Measurements from ENCODE around the gene SCYGR3. TPM values are rescaled to one million over a fixed set of nuclear protein-coding genes. Genes with fewer than 3 reads are reported as not detected.

Gene SCYGR3
- total RNA-seq, 1 experiment from 2014 or later: not detected

DNA sequence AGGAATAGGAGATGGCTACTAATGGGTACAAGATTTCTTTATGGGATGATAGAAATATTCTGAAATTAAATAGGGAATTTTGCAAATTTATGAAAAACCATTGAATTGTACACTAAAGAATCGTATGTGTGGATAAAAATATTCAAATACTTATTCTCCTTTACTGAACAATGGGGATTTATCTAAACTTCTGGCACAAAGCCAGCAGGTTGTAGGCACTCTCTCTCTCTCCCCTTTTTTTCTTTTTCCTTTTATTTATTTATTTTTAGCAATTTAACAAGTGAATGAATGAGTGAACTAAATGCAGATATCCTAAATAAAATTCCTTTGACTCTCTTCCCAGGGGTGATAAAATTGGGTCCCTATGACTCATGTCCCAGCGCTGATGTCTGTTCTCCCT is 37.8 kb downstream of the SCYGR3 start:
- Histone ChIP-seq H3K79me2 (ENCODE audit: low read length) (no peaks in the 10 kb centered on the region), H3F3A (ENCODE audit: low read length, unreplicated experiment) (no peaks in the 10 kb centered on the region), H3K4me3 (ENCODE audit: low read length) (no peak overlapping the region), H3K36me3 (ENCODE audit: low read depth, low read length) (no peaks in the 10 kb centered on the region), H3K4me1 (ENCODE audit: insufficient read depth, low read length) (no peaks in the 10 kb centered on the region), H3K27ac (ENCODE audit: low read length) (no peak overlapping the region), H4K20me1 (ENCODE audit: low read length) (no peaks in the 10 kb centered on the region), H2AFZ (ENCODE audit: low read length) (no peak overlapping the region), H3K4me2 (ENCODE audit: low read length) (no peak overlapping the region), H3K27me3 (ENCODE audit: low read length) (no peaks in the 10 kb centered on the region), H3K9ac (ENCODE audit: low read length) (no peak overlapping the region), H3K9me2 (replicated peaks; ENCODE audit: low read length) (no peaks in the 10 kb centered on the region), H3K9me3 (ENCODE audit: low read length) (no peaks in the 10 kb centered on the region)
- ChIA-PET CTCF (no interaction called here), POLR2A (ENCODE audit: unreplicated experiment) (no interaction called here)
- TF ChIP-seq EZH2phosphoT487 (IDR thresholded peaks at IDR 0.05; ENCODE audit: borderline replicate concordance, low read length): no peak
- TF ChIP-seq EZH2 (IDR thresholded peaks at IDR 0.05; ENCODE audit: low read length, unreplicated experiment): no peak
- TF ChIP-seq, protein P1, sequence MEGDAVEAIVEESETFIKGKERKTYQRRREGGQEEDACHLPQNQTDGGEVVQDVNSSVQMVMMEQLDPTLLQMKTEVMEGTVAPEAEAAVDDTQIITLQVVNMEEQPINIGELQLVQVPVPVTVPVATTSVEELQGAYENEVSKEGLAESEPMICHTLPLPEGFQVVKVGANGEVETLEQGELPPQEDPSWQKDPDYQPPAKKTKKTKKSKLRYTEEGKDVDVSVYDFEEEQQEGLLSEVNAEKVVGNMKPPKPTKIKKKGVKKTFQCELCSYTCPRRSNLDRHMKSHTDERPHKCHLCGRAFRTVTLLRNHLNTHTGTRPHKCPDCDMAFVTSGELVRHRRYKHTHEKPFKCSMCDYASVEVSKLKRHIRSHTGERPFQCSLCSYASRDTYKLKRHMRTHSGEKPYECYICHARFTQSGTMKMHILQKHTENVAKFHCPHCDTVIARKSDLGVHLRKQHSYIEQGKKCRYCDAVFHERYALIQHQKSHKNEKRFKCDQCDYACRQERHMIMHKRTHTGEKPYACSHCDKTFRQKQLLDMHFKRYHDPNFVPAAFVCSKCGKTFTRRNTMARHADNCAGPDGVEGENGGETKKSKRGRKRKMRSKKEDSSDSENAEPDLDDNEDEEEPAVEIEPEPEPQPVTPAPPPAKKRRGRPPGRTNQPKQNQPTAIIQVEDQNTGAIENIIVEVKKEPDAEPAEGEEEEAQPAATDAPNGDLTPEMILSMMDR (conservative IDR thresholded peaks at IDR 0.05; ENCODE audit: low read depth, low read length): no peak
- BruUV-seq (replicated peaks): no TSS peak
- ATAC-seq (no peak), DNase-seq (no peak)
- intact Hi-C loops (cut with micrococcal nuclease): loop anchor here (5.0 kb wide), 1 partner anchor 95 kb away; no protein-coding TSS in a partner anchor

DNA sequence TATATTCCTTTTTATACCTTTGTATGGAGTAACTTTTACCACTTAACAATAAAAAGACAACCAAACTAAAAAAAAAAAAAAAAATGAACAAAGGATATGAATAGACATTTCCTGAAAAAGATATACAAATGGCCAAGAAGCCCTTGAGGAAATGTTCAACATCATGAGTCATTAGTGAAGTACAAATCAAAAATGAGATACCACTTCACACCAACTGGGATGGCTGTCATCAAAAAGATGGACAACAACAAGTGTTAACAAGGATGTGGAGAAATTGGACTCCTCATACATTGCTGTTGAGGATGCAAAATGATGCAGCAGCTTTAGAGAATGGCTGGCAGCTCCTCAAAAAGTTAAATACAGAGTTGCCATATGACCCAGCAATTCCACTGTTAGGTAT is 38.5 kb downstream of the SCYGR3 start:
- Histone ChIP-seq H3K4me1 (ENCODE audit: insufficient read depth, low read length) (no peaks in the 10 kb centered on the region), H3K79me2 (ENCODE audit: low read length) (no peaks in the 10 kb centered on the region), H3F3A (ENCODE audit: low read length, unreplicated experiment) (no peaks in the 10 kb centered on the region), H3K9ac (ENCODE audit: low read length) (no peak overlapping the region), H3K9me3 (ENCODE audit: low read length) (no peaks in the 10 kb centered on the region), H4K20me1 (ENCODE audit: low read length) (no peaks in the 10 kb centered on the region), H3K4me2 (ENCODE audit: low read length) (no peak overlapping the region), H3K27me3 (ENCODE audit: low read length) (no peaks in the 10 kb centered on the region), H3K4me3 (ENCODE audit: low read length) (no peak overlapping the region), H3K9me2 (replicated peaks; ENCODE audit: low read length) (no peaks in the 10 kb centered on the region), H3K27ac (ENCODE audit: low read length) (no peak overlapping the region), H2AFZ (ENCODE audit: low read length) (no peak overlapping the region), H3K36me3 (ENCODE audit: low read depth, low read length) (no peaks in the 10 kb centered on the region)
- DNase-seq (no peak), ATAC-seq (no peak)
- no TSS peak for BruUV-seq (replicated peaks)
- TF ChIP-seq, protein P1 (conservative IDR thresholded peaks at IDR 0.05; ENCODE audit: low read depth, low read length): no peak
- no peak for TF ChIP-seq EZH2 (IDR thresholded peaks at IDR 0.05; ENCODE audit: low read length, unreplicated experiment)
- TF ChIP-seq EZH2phosphoT487 (IDR thresholded peaks at IDR 0.05; ENCODE audit: borderline replicate concordance, low read length): no peak
- CTCF ChIA-PET: no interaction called here
- intact Hi-C loops (cut with micrococcal nuclease): loop anchor here (5.0 kb wide), 1 partner anchor 94 kb away; no protein-coding TSS in a partner anchor
- POLR2A ChIA-PET (ENCODE audit: unreplicated experiment): no interaction called here

DNA sequence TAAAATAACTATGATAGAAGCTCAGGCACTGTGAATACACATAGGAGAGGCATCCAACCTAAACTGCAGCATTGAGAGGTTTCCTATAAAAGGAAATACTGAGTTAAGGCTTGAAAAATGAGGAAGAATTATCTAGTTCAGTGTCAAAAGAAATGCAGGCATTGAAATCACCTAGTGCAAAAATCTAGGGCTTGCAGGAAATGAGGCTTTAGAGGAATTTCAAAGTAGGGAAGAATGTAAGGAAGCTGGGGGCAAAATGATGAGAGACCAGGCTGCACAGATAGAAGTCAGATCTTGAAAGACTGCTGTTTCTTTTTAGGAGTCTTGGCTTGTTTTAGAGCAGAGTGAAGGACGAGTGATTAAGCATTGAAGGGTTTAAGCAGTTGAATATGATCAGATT is 44.0 kb downstream of the SCYGR3 start:
- POLR2A ChIA-PET (ENCODE audit: unreplicated experiment): no interaction called here

More for the DNA sequence above, 44.0 kb downstream of the SCYGR3 start:
- Histone ChIP-seq H3K9ac (ENCODE audit: low read length) (no peak overlapping the region), H3K27me3 (ENCODE audit: low read length) (no peaks in the 10 kb centered on the region), H3K9me3 (ENCODE audit: low read length) (no peaks in the 10 kb centered on the region), H3K4me1 (ENCODE audit: insufficient read depth, low read length) (no peaks in the 10 kb centered on the region), H4K20me1 (ENCODE audit: low read length) (no peaks in the 10 kb centered on the region), H3K27ac (ENCODE audit: low read length) (no peak overlapping the region), H3K9me2 (replicated peaks; ENCODE audit: low read length) (no peaks in the 10 kb centered on the region), H3K4me3 (ENCODE audit: low read length) (no peak overlapping the region), H3K36me3 (ENCODE audit: low read depth, low read length) (no peaks in the 10 kb centered on the region), H3K79me2 (ENCODE audit: low read length) (no peaks in the 10 kb centered on the region), H2AFZ (ENCODE audit: low read length) (no peak overlapping the region), H3F3A (ENCODE audit: low read length, unreplicated experiment) (no peaks in the 10 kb centered on the region), H3K4me2 (ENCODE audit: low read length) (no peak overlapping the region)
- ATAC-seq (no peak), DNase-seq (no peak)
- TSS peak; percentile 7 for BruUV-seq (replicated peaks)
- TF ChIP-seq, protein P1 (conservative IDR thresholded peaks at IDR 0.05; ENCODE audit: low read depth, low read length): no peak
- TF ChIP-seq EZH2phosphoT487 (IDR thresholded peaks at IDR 0.05; ENCODE audit: borderline replicate concordance, low read length): no peak
- TF ChIP-seq EZH2 (IDR thresholded peaks at IDR 0.05; ENCODE audit: low read length, unreplicated experiment): no peak
- intact Hi-C loops (cut with micrococcal nuclease): no loop called here
- CTCF ChIA-PET: no interaction called here

Measured in PC-3 (cell line).